Measurements from ENCODE around the gene DIAPH2.

DIAPH2 gene

DNA sequence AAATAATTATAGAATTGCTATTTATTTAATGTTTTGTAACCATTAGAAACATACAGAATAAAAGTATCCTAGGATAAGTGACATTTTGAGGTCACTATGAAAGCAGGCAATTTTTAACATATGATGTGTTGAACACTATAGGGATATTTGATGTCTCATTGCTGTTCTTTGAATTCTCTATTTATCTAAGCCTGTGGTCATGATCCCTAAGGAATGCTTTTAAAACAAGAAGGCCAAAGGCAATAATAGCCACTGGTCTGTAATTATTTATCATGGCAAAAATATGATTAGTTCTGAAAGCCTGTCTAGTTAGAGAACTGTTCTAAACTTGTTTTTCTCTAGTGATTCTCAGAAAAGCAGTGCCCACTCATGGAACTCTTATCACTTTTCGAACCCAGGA is 385.7 kb downstream of the DIAPH2 start:
- H3K9me3 Mint-ChIP-seq: no peaks in the 10 kb centered on the region

DNA sequence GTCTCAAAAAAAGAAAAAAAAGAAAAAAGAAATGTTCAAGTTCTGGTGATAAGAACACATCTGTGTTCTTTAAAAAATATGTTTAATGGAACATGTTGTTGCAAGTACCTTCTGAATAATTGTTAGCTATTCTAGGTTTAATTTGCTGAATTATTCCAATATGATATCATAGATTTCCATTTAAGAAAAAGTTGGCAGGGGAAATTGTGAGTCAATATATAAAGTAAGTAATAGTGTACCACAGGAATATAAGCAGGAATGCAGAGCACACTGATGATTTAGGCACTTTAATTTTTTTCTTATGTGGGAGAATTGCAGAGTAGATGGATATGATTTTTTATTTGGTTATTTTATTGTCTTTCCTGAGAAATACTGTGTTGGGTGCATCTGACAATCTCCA is 389.8 kb downstream of the DIAPH2 start:
- Mint-ChIP-seq H3K9me3 (no peaks in the 10 kb centered on the region), H3K4me1 (ENCODE audit: low read depth in 2 of 2) (no peaks in the 10 kb centered on the region), H3K36me3 (ENCODE audit: insufficient read depth) (peaks cover 8% of the 10 kb centered on the region), H3K4me3 (no peak overlapping the region), H3K27me3 (no peaks in the 10 kb centered on the region), H3K27ac (no peak overlapping the region)
- ATAC-seq (replicated peaks) (no peak), DNase-seq (no peak)

More for the DNA sequence above, 385.7 kb downstream of the DIAPH2 start:
- no peak for ATAC-seq (replicated peaks)
- Mint-ChIP-seq H3K4me3 (no peak overlapping the region), H3K27me3 (no peaks in the 10 kb centered on the region), H3K36me3 (ENCODE audit: insufficient read depth) (no peaks in the 10 kb centered on the region), H3K27ac (no peak overlapping the region), H3K4me1 (ENCODE audit: low read depth in 2 of 2) (no peaks in the 10 kb centered on the region)
- no peak for DNase-seq

DNA sequence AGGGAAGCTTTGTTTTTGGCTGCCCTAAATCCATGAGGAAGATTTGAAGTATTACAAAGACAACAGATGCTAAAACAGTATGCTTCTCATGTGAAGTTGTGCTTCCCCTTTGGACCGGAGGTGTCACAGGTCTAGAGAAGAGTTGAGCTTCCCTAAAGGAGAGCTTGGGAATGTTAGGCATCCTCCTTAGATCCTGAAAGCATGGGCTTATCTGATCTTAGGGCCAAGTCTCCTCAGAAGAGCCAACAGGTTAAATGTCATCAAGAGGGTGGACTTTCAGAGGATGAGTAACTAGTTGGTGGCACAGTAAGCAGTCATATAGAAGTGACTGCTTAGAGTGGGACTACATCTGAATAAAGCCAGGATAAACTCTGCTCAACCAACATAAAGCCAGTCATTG is 404.5 kb downstream of the DIAPH2 start:
- ATAC-seq (replicated peaks) (no peak), DNase-seq (no peak)
- Mint-ChIP-seq H3K9me3 (no peaks in the 10 kb centered on the region), H3K4me3 (no peak overlapping the region), H3K4me1 (ENCODE audit: low read depth in 2 of 2) (no peaks in the 10 kb centered on the region), H3K27me3 (no peaks in the 10 kb centered on the region), H3K27ac (no peak overlapping the region), H3K36me3 (ENCODE audit: insufficient read depth) (no peaks in the 10 kb centered on the region)

DNA sequence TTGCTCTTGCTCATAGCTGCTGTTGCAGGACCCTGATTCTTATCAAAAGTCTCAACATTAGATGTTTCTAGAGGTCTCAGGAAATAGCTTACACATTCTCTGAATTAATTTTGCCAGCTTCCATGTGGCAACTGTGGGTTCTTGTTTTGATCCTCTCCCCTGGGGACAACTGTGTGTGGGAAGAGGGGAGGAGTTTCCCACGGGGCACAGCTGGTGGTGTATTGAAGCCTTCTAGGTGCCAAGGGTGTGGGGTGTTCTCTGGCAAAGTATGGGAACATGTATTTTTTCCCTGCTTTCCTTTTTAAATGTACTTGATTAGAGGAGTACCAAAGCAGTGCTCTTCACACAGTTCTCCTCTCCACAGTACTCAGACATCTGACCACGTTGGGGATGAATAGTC is 411.7 kb downstream of the DIAPH2 start:
- H3K4me1 Mint-ChIP-seq (ENCODE audit: low read depth in 2 of 2): no peaks in the 10 kb centered on the region
- peaks cover 6% of the 10 kb centered on the region for H3K36me3 Mint-ChIP-seq (ENCODE audit: insufficient read depth)
- H3K27ac Mint-ChIP-seq: no peak overlapping the region
- ATAC-seq (replicated peaks) (no peak), DNase-seq (no peak)
- H3K27me3 Mint-ChIP-seq: no peaks in the 10 kb centered on the region
- H3K4me3 Mint-ChIP-seq: no peak overlapping the region
- H3K9me3 Mint-ChIP-seq: no peaks in the 10 kb centered on the region

DNA sequence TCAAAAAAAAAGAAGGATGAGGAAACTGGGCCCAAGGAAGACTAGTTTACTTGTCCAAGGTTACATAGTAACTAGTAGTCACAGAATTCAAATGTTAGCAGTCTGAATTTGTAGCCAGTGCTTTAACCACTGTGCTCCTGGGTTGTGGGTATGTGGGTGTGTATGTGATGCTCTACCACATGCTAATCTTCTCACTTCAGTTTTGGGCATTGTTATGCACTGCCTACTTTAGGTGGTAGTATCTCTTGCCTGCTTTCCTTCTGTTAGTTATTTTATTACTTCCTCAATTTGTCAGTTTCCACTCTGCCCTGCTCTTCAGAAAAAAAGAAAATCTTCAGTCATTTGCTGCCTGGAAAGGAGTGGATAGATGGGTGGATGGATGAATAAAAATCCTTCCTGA is 418.3 kb downstream of the DIAPH2 start:
- Mint-ChIP-seq H3K4me3 (no peak overlapping the region), H3K4me1 (ENCODE audit: low read depth in 2 of 2) (no peaks in the 10 kb centered on the region), H3K9me3 (no peaks in the 10 kb centered on the region), H3K36me3 (ENCODE audit: insufficient read depth) (peaks cover 4% of the 10 kb centered on the region), H3K27ac (peak overlapping the region in 1 of 2 donors; percentile 4), H3K27me3 (no peaks in the 10 kb centered on the region)
- DNase-seq: no peak
- ATAC-seq (replicated peaks): no peak

DNA sequence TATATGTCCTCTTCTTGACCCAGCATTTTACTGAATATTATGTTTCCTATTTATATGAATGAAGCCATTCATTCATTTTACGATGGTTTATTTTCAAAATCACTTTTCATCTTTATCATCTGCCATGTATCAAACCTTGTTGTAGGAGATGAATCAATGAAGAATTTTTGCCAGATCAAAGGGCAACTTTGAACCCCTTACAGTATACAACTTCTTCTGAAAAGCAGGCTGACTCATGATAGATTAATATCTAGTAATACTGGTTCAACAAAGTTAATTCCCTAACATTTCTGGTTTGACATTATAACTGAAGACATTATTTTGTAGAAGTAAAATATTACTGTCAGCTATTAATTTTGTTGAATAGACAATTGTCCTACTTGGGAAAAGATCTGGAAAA is 425.1 kb downstream of the DIAPH2 start:
- Mint-ChIP-seq H3K9me3 (no peaks in the 10 kb centered on the region), H3K36me3 (ENCODE audit: insufficient read depth) (no peaks in the 10 kb centered on the region), H3K4me3 (no peak overlapping the region), H3K27me3 (no peaks in the 10 kb centered on the region), H3K4me1 (ENCODE audit: low read depth in 2 of 2) (no peaks in the 10 kb centered on the region), H3K27ac (no peak overlapping the region)
- DNase-seq (no peak), ATAC-seq (replicated peaks) (no peak)

DNA sequence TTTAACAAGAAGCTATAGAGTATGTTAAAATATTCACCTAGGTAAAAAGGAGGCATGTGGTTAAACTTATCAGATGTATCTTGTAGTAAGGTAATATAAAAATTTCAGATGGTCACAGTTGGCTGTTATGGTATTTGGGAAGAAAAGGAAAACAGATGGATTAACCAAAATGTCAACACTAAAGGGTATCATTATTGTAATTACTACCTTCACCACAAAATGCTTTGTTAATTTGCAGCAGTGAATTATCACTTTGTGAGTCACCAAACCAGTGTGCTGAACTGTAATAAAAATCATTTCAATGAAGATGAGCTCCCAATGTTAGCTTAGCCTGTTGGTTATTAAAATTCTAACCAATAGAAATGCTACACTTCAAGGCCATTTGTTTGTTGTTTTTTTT is 432.9 kb downstream of the DIAPH2 start:
- no peak overlapping the region for H3K4me3 Mint-ChIP-seq
- no peak overlapping the region for H3K27ac Mint-ChIP-seq
- ATAC-seq (replicated peaks) (no peak), DNase-seq (no peak)
- no peaks in the 10 kb centered on the region for H3K36me3 Mint-ChIP-seq (ENCODE audit: insufficient read depth)
- peaks cover 0 to 7% of the 10 kb centered on the region in 2 donors for H3K4me1 Mint-ChIP-seq (ENCODE audit: low read depth in 2 of 2)
- no peaks in the 10 kb centered on the region for H3K27me3 Mint-ChIP-seq
- H3K9me3 Mint-ChIP-seq: no peaks in the 10 kb centered on the region

DNA sequence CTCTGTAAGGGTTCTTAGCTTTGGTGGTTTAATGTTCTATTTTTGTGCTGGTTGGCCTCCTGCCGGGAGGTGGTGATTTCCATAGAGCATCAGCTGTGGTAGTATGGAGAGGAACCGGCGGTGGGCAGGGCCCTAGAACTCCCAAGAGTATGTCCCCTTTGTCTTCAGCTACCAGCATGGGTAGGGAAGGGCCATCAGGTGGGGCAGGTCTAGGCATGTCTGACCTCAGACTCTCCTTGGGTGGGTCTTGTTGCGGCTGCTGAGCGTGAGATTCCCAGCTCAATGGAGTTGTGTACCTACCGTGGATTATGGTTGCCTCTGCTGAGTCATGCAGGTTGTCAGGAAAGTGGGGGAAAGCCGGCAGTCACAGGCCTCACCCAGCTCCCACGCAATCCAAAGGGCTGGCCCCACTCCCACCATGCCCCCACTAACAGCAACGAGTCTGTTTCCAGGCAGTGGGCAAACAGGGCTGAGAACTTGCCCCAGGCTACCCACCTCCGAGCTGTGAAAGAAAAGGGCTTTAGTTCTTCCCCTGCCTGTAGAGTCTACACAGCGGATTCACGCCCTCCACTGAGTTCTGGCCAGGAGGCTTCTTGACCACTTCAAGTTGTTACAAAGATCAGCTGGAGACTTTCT is 434.9 kb downstream of the DIAPH2 start:
- Mint-ChIP-seq H3K27ac (no peak overlapping the region), H3K4me1 (ENCODE audit: low read depth in 2 of 2) (peaks cover 0 to 7% of the 10 kb centered on the region in 2 donors), H3K27me3 (no peaks in the 10 kb centered on the region), H3K4me3 (no peak overlapping the region), H3K36me3 (ENCODE audit: insufficient read depth) (no peaks in the 10 kb centered on the region), H3K9me3 (no peaks in the 10 kb centered on the region)
- ATAC-seq (replicated peaks) (no peak), DNase-seq (no peak)

DNA sequence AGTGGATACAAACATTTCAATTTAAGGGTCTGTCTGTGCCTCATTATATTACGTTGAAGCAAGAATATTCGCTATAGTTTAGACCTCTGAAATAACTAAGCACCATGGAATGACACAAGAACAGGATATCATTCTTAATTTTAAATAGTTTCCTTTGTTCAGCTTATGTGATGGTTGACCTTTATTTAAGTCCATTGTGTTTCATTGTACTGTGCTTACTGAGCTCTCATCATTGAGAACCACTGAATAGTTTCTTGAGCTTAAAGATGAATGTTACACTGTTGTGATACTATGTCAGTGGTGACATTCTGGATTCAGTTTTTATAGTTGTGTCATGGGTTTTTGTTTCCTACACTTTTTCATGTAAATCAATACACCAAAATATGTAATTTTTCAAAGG is 438.4 kb downstream of the DIAPH2 start:
- DNase-seq (no peak), ATAC-seq (replicated peaks) (no peak)
- H3K27me3 Mint-ChIP-seq: no peaks in the 10 kb centered on the region
- H3K27ac Mint-ChIP-seq: no peak overlapping the region
- no peak overlapping the region for H3K4me3 Mint-ChIP-seq
- H3K36me3 Mint-ChIP-seq (ENCODE audit: insufficient read depth): no peaks in the 10 kb centered on the region
- no peaks in the 10 kb centered on the region for H3K9me3 Mint-ChIP-seq
- peaks cover 0 to 7% of the 10 kb centered on the region in 2 donors for H3K4me1 Mint-ChIP-seq (ENCODE audit: low read depth in 2 of 2)

DNA sequence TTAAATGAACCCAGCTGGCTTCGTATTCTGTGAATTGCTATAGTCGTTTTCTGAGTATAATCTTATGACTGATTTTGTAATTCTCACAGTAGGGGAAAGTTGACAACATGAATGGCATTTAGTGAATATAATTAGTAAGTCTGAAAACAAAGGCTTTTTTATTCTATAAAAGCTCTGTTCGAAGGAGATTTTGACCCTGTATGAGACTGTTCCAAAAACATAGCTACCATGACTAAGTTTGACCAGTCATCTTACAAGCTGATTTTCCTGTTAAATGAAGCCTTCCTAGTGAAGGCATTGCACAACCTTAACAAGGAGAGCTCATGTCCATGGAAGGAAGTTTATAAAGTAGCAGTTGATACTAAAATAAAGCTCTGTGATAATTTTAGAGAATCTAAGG is 441.4 kb downstream of the DIAPH2 start:
- Mint-ChIP-seq H3K4me1 (ENCODE audit: low read depth in 2 of 2) (peaks cover 0 to 6% of the 10 kb centered on the region in 2 donors), H3K9me3 (no peaks in the 10 kb centered on the region), H3K36me3 (ENCODE audit: insufficient read depth) (no peaks in the 10 kb centered on the region), H3K27ac (no peak overlapping the region), H3K27me3 (no peaks in the 10 kb centered on the region), H3K4me3 (no peak overlapping the region)
- ATAC-seq (replicated peaks): no peak
- no peak for DNase-seq

DNA sequence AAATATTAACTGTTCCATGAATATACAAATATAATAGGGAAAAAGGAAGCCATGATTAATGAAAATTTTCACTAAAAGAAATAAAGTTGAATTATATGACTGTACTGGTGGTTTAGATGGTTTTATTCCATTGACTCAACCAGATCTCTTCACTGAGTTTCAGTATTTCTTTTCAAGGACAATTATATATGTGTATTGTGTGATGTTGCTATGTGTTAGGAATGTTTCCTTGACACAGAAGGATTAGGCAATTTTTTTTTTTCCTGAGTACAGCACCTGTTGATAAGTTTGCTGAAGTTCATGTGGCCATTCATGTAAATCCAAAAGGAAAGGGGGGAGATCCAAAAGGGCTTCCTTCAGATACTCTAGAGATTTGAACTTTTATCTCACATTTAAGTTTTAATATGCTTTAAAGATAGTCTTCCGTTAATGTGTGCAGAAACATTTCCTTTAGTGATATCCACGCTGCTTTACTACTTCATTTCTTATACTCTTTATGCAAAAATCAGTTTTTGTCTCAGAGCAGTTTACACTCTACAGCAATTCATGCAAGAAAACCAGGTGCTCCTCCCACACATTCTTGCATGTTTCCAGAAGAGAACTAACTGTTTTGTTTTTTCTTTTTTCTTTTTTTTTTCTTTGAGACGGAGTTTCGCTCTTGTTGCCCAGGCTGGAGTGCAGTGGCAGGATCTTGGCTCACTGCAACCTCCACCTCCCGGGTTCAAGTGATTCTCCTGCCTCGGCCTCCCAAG is 448.2 kb downstream of the DIAPH2 start:
- no peak overlapping the region for H3K4me3 Mint-ChIP-seq
- no peak for DNase-seq
- ATAC-seq (replicated peaks): no peak
- no peaks in the 10 kb centered on the region for H3K36me3 Mint-ChIP-seq (ENCODE audit: insufficient read depth)
- no peaks in the 10 kb centered on the region for H3K9me3 Mint-ChIP-seq
- no peak overlapping the region for H3K27ac Mint-ChIP-seq
- no peaks in the 10 kb centered on the region for H3K27me3 Mint-ChIP-seq
- H3K4me1 Mint-ChIP-seq (ENCODE audit: low read depth in 2 of 2): peaks cover 0 to 9% of the 10 kb centered on the region in 2 donors

DNA sequence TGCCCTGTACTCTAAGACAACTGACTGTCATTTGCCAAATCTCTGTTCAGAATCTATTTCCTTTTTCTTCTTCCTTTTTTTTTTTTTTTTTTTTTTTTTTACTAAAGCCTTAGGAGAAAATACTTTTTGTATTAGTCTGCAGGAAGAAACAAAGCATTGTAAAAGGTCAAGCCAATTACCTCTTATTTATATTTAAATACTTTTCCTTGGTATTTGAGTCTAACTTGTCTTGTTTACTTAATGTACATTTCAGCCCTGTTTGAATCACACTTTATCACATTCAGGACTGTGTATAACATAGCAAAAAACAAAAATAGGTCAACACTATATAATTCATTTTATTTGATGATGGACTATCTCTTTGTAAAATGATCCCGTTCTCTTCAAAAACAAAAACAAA is 461.3 kb downstream of the DIAPH2 start:
- H3K27me3 Mint-ChIP-seq: no peaks in the 10 kb centered on the region
- H3K27ac Mint-ChIP-seq: no peak overlapping the region
- no peaks in the 10 kb centered on the region for H3K36me3 Mint-ChIP-seq (ENCODE audit: insufficient read depth)
- no peak overlapping the region for H3K4me3 Mint-ChIP-seq
- no peaks in the 10 kb centered on the region for H3K9me3 Mint-ChIP-seq
- DNase-seq (no peak), ATAC-seq (replicated peaks) (no peak)
- no peaks in the 10 kb centered on the region for H3K4me1 Mint-ChIP-seq (ENCODE audit: low read depth in 2 of 2)

DNA sequence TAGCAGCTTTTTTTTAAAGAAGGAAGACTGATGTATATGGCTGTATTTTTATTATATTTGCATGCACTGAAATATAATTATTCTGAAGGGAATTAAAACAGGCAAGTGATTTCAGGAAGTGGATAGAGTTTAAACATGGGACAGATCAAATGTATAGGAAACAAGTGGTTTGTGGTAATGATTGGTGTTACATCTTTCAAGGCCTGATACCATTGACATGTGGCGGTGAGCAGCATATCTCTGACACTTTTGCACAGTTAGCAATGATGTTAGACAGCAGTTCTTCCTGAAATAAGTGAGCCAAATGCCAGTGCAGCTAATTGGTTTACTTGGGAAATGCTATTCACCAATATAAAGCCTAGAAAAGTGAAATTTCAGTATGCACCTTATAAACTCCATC is 471.2 kb downstream of the DIAPH2 start:
- Mint-ChIP-seq H3K27ac (peak overlapping the region in 1 of 2 donors; percentile 10), H3K4me1 (ENCODE audit: low read depth in 2 of 2) (peaks cover 0 to 9% of the 10 kb centered on the region in 2 donors), H3K4me3 (no peak overlapping the region), H3K9me3 (no peaks in the 10 kb centered on the region), H3K27me3 (no peaks in the 10 kb centered on the region), H3K36me3 (ENCODE audit: insufficient read depth) (no peaks in the 10 kb centered on the region)
- DNase-seq (no peak), ATAC-seq (replicated peaks) (peak; percentile 36)

DNA sequence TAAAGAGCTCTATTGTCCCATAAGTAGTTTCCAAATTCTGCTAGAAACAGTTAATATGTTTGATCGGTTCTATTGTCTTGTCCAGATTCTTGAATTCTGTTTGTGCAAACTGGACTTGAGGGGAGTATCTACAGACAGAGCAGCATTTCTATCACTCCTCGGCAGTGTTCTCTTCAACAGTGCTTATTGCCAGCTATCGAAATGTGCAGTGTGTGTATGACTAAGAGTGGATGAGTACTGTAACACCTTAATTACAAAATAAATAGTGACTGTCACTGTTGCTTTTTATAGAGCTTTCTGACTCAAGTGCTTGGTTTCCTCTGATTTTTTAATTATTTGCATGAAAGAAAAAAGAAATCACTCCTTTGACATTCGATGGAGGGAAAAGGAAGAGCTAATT is 473.6 kb downstream of the DIAPH2 start:
- Mint-ChIP-seq H3K9me3 (no peaks in the 10 kb centered on the region), H3K4me3 (no peak overlapping the region), H3K27ac (no peak overlapping the region), H3K36me3 (ENCODE audit: insufficient read depth) (no peaks in the 10 kb centered on the region), H3K4me1 (ENCODE audit: low read depth in 2 of 2) (peaks cover 0 to 9% of the 10 kb centered on the region in 2 donors), H3K27me3 (no peaks in the 10 kb centered on the region)
- DNase-seq (no peak), ATAC-seq (replicated peaks) (no peak)

All from effector memory CD8-positive, alpha-beta T cell (primary cell).